Astrocyte (in vitro differentiated cells and primary cell): ENCODE results near the gene STRA6. TPM values are rescaled to one million over a fixed set of nuclear protein-coding genes. Genes with fewer than 3 reads are reported as not detected.
A peak's percentile ranks its signal among the peaks of the same experiment; 100 is the strongest.

ENCODE experiments used
- DNase-seq: peaks from one replicate; pipeline ENCODE4 v3.0.0-alpha.2; 2010; ENCODE audit warnings: low read depth
- FAIRE-seq: peaks from 2 replicates; lab custom pipeline; 2011; peaks lifted over from hg19 to GRCh38; lab: Jason Lieb, UNC
- H2AFZ ChIP-seq: 2 replicates; pipeline ENCODE4 v1.6.0; 2012; ENCODE audit warnings: low read depth, low read length, inconsistent platforms
- H3K27ac ChIP-seq: 2 replicates; pipeline ENCODE4 v1.5.1; 2011; ENCODE audit warnings: low read depth, low read length, inconsistent platforms
- H3K27me3 ChIP-seq: 2 replicates; pipeline ENCODE4 v1.6.0; 2011; ENCODE audit warnings: low read length, inconsistent platforms; ENCODE audit not compliant: insufficient read depth
- H3K36me3 ChIP-seq: 2 replicates; pipeline ENCODE4 v1.5.1; 2011; ENCODE audit warnings: low read length, inconsistent platforms; ENCODE audit not compliant: insufficient read depth
- H3K4me1 ChIP-seq: 2 replicates; pipeline ENCODE4 v1.5.1; 2011; ENCODE audit warnings: low read length, inconsistent platforms; ENCODE audit not compliant: insufficient read depth
- H3K4me2 ChIP-seq: 2 replicates; pipeline ENCODE4 v1.6.0; 2012; ENCODE audit warnings: low read length, inconsistent platforms
- H3K4me3 ChIP-seq: 2 replicates; pipeline ENCODE4 v1.5.1; 2011; ENCODE audit warnings: low read depth, mild to moderate bottlenecking, low read length, inconsistent platforms; ENCODE audit not compliant: insufficient read depth
- H3K79me2 ChIP-seq: 2 replicates; pipeline ENCODE4 v1.6.0; 2012; ENCODE audit warnings: mild to moderate bottlenecking, low read length, inconsistent platforms; ENCODE audit not compliant: insufficient read depth
- H3K9ac ChIP-seq: 2 replicates; pipeline ENCODE4 v1.6.0; 2012; ENCODE audit warnings: mild to moderate bottlenecking, low read length, inconsistent platforms
- H3K9me3 ChIP-seq: 2 replicates; pipeline ENCODE4 v1.5.1; 2012; ENCODE audit warnings: low read depth, mild to moderate bottlenecking, low read length, inconsistent platforms; ENCODE audit not compliant: insufficient read depth
- H4K20me1 ChIP-seq: 2 replicates; pipeline ENCODE4 v1.6.0; 2012; ENCODE audit warnings: low read length, inconsistent platforms; ENCODE audit not compliant: insufficient read depth
- H3K27ac Mint-ChIP-seq: one replicate; pipeline ENCODE4 v1.8.0; 2021; ENCODE audit warnings: mild to moderate bottlenecking, mixed read lengths; ENCODE audit not compliant: unreplicated experiment
- H3K27me3 Mint-ChIP-seq: one replicate; pipeline ENCODE4 v1.8.0; 2021; ENCODE audit warnings: low read depth, mixed read lengths; ENCODE audit not compliant: unreplicated experiment
- H3K36me3 Mint-ChIP-seq: one replicate; pipeline ENCODE4 v1.8.0; 2021; ENCODE audit warnings: low read depth, mixed read lengths; ENCODE audit not compliant: unreplicated experiment
- H3K4me1 Mint-ChIP-seq: one replicate; pipeline ENCODE4 v1.8.0; 2021; ENCODE audit warnings: low read depth, mixed read lengths; ENCODE audit not compliant: unreplicated experiment
- H3K4me3 Mint-ChIP-seq: one replicate; pipeline ENCODE4 v1.8.0; 2021; ENCODE audit warnings: mild to moderate bottlenecking, moderate library complexity, mixed read lengths; ENCODE audit not compliant: unreplicated experiment
- H3K9me3 Mint-ChIP-seq: one replicate; pipeline ENCODE4 v1.8.0; 2021; ENCODE audit warnings: mild to moderate bottlenecking, mixed read lengths; ENCODE audit not compliant: unreplicated experiment
- CTCF ChIP-seq: IDR thresholded peaks from 2 replicates; pipeline ENCODE4 v1.5.1; 2011; ENCODE audit warnings: low read depth, mild to moderate bottlenecking, inconsistent platforms, low read length, moderate library complexity; ENCODE audit not compliant: insufficient read depth
- EZH2 ChIP-seq: IDR thresholded peaks from 2 replicates; pipeline ENCODE4 v1.6.1; 2012; ENCODE audit warnings: mild to moderate bottlenecking, low read length, inconsistent platforms; ENCODE audit not compliant: insufficient read depth
- total RNA-seq: library from RNA; stranded (reverse); gene quantifications from 2 replicates; pipeline ENCODE4 v1.2.1, GENCODE V29; 2021

Gene STRA6
- total RNA-seq, 1 donor from 2014 or later = 7.2 TPM

DNA sequence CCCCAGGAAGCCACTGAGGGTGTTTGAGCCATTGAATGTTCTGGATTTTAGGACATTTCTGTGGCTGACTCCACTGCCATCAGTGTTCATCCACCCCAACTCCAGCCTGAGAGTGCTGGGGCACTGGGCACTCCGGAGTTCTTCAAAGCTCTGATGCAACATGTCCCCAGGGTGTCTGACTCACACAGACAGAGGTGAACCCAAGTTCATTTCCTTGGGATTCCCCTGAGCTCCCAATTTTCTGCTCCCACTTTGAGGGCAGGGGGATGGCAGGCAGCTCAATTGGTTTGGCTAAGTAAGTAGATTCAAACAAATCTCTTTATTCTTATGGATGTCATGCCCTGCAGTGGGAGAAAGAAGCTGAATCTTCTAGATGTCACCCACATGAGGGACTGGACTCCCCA lies 2.2 kb downstream of the STRA6 start:
- FAIRE-seq (no peak), DNase-seq (peak; percentile 75)
- Histone ChIP-seq H3K36me3 (no peaks in the 10 kb centered on the region), H3K79me2 (no peaks in the 10 kb centered on the region), H3K4me2 (peak overlapping the region; percentile 64), H3K4me3 (peak overlapping the region; percentile 20), H3K27me3 (no peaks in the 10 kb centered on the region), H3K9me3 (no peaks in the 10 kb centered on the region), H3K9ac (peak overlapping the region; percentile 59), H3K4me1 (peaks cover 69% of the 10 kb centered on the region), H2AFZ (no peak overlapping the region), H4K20me1 (no peaks in the 10 kb centered on the region), H3K27ac (peak overlapping the region; percentile 74)
- TF ChIP-seq CTCF = no peak
- TF ChIP-seq EZH2 = no peak
- Mint-ChIP-seq H3K4me3 (no peak overlapping the region), H3K9me3 (peaks cover 2% of the 10 kb centered on the region), H3K4me1 (peaks cover 34% of the 10 kb centered on the region), H3K27ac (no peak overlapping the region), H3K36me3 (peaks cover 5% of the 10 kb centered on the region), H3K27me3 (peaks cover 23% of the 10 kb centered on the region)

DNA sequence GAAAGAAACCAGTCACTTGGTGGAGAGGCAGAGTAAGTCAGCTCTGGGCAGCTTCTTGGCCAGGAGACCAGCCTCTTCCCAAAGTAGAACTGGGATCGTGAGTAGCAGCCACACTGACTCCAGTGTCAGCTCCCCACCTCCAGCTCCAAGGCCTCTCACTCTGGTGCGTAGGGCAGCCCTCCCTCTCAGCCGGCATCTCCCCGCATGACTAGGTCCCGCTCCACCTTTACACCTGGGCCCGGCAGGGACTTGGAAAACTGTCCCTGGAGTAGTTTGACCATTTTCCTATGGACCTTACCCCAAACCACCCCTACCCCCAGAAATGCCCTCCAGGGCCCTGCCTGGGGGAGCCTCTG lies 3.3 kb downstream of the STRA6 start:
- Histone ChIP-seq H3K27me3 (no peaks in the 10 kb centered on the region), H3K36me3 (no peaks in the 10 kb centered on the region), H3K4me3 (no peak overlapping the region), H2AFZ (no peak overlapping the region), H3K4me2 (no peak overlapping the region), H3K9ac (no peak overlapping the region), H3K4me1 (peaks cover 67% of the 10 kb centered on the region), H4K20me1 (no peaks in the 10 kb centered on the region), H3K9me3 (no peaks in the 10 kb centered on the region), H3K27ac (no peak overlapping the region), H3K79me2 (no peaks in the 10 kb centered on the region)
- H3K27ac Mint-ChIP-seq = no peak overlapping the region
- H3K4me1 Mint-ChIP-seq = peaks cover 36% of the 10 kb centered on the region
- DNase-seq (no peak), FAIRE-seq (no peak)
- H3K36me3 Mint-ChIP-seq = peaks cover 5% of the 10 kb centered on the region
- peaks cover 15% of the 10 kb centered on the region for H3K27me3 Mint-ChIP-seq
- H3K4me3 Mint-ChIP-seq = no peak overlapping the region
- TF ChIP-seq EZH2 (no peak), CTCF (no peak)
- no peaks in the 10 kb centered on the region for H3K9me3 Mint-ChIP-seq

GRCh38 chr15:74197176-74197965 lies 5.2 kb downstream of the STRA6 start:
- FAIRE-seq (no peak), DNase-seq (no peak)
- Mint-ChIP-seq H3K4me3 (no peak overlapping the region), H3K27me3 (peaks cover 15% of the 10 kb centered on the region), H3K36me3 (peaks cover 5% of the 10 kb centered on the region), H3K4me1 (peaks cover 37% of the 10 kb centered on the region), H3K9me3 (no peaks in the 10 kb centered on the region), H3K27ac (no peak overlapping the region)
- Histone ChIP-seq H3K27me3 (no peaks in the 10 kb centered on the region), H3K27ac (peak overlapping the region; percentile 53), H4K20me1 (no peaks in the 10 kb centered on the region), H2AFZ (no peak overlapping the region), H3K4me2 (no peak overlapping the region), H3K9me3 (no peaks in the 10 kb centered on the region), H3K79me2 (no peaks in the 10 kb centered on the region), H3K9ac (peak overlapping the region; percentile 15), H3K4me1 (peaks cover 66% of the 10 kb centered on the region), H3K36me3 (no peaks in the 10 kb centered on the region), H3K4me3 (no peak overlapping the region)
- TF ChIP-seq CTCF (no peak), EZH2 (no peak)
